Right atrium auricular region (tissue), 2 donors: Measurements from ENCODE around the gene MGP. TPM values are rescaled to one million over a fixed set of nuclear protein-coding genes. Genes with fewer than 3 reads are reported as not detected.
A peak's percentile ranks its signal among the peaks of the same experiment; 100 is the strongest.

Source experiments
- DNase-seq: peaks from one replicate; pipeline ENCODE4 v3.0.0-alpha.2; 2019; ENCODE audit warnings: low spot score
- H3K27ac ChIP-seq, 2 donors: fragments of 200-600 bp; sonication (generic); 1 replicate in 1 of 2; 2 replicates in 1 of 2; pipeline ENCODE4 v1.5.1; 2016 to 2019
- H3K27me3 ChIP-seq, 2 donors: fragments of 200-600 bp; sonication (generic); one replicate each; pipeline versions ENCODE4 v1.5.1 to v1.6.0; 2017 to 2019
- H3K36me3 ChIP-seq: fragments of 200-600 bp; sonication (generic); one replicate; pipeline ENCODE4 v1.5.1; 2016
- H3K4me1 ChIP-seq, 2 donors: fragments of 200-600 bp; sonication (generic); one replicate each; pipeline versions ENCODE4 v1.5.1 to v1.6.0; 2017 to 2019
- H3K4me3 ChIP-seq, 2 donors: fragments of 200-600 bp; sonication (generic); 1 replicate in 1 of 2; 2 replicates in 1 of 2; pipeline ENCODE4 v1.5.1; 2017 to 2019; ENCODE audit warnings: mild to moderate bottlenecking in 1 of 2, moderate library complexity in 1 of 2
- H3K9me3 ChIP-seq, 2 donors: fragments of 200-600 bp; sonication (generic); one replicate each; pipeline ENCODE4 v1.5.1; 2019
- CTCF ChIP-seq, 2 donors: fragments of 200-600 bp; sonication (generic); IDR thresholded peaks; one replicate each; pipeline ENCODE4 v1.5.1; 2019; ENCODE audit warnings: antibody characterized with exemption in 2 of 2
- total RNA-seq, 2 donors: library from RNA; depleted of rRNA; stranded (reverse); fragments of >200 nt; gene quantifications; one replicate each; pipeline ENCODE4 v1.1.0, GENCODE V29; 2016

Gene MGP
- total RNA-seq, 2 donors from 2014 or later = 287 to 454 TPM

- H3K27me3 ChIP-seq = no peaks in the 10 kb centered on the region
- no peaks in the 10 kb centered on the region for H3K36me3 ChIP-seq
- H3K9me3 ChIP-seq = no peaks in the 10 kb centered on the region
- no peak for TF ChIP-seq CTCF (IDR thresholded peaks at IDR 0.05)
- no peak for DNase-seq
- no peak overlapping the region for H3K4me3 ChIP-seq
- H3K4me1 ChIP-seq = no peaks in the 10 kb centered on the region
- H3K27ac ChIP-seq = no peak overlapping the region
These were observed 34.9 kb upstream of the MGP start for GRCh38 chr12:14920475-14921126.

DNA sequence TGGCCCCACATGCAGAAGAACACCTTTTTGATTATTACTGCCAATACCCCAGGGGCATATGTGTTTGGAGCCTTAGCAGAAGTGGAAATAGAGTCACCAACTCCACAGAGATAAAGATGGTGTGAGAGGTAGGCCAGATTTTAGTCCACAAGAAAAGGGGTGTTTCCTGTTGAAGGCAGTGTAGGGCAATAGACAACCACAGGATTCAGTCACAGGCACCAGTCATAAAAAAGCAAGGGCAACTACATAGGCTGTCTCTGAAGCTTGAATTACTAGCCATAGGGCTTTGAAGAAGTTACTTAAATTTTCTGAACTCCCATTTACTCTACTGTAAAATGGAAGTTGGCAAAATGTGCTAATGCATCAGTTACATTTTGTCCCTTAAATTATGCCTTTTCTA is 33.8 kb upstream of the MGP start:
- H3K36me3 ChIP-seq = no peaks in the 10 kb centered on the region
- H3K4me1 ChIP-seq = no peaks in the 10 kb centered on the region
- no peak for TF ChIP-seq CTCF (IDR thresholded peaks at IDR 0.05)
- H3K27ac ChIP-seq = no peak overlapping the region
- no peaks in the 10 kb centered on the region for H3K27me3 ChIP-seq
- H3K9me3 ChIP-seq = no peaks in the 10 kb centered on the region
- H3K4me3 ChIP-seq = no peak overlapping the region
- no peak for DNase-seq

DNA sequence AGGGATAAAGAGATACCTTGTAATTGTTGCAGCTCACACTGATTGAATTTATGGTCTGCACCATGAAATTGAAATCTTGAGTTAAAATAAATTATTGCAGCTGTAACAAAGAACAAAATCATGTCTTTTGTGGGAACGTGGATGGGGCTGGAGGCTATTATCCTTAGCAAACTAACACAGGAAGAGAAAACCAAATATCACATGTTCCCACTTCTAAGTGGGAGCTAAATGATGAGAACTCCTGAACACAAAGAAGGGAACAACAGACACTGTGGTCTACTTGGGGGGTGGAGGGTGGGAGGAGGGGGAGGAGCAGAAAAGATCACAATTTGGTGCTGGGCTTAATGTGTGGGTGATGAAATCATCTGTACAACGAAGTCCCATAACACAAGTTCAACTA is 30.1 kb upstream of the MGP start:
- Histone ChIP-seq H3K27ac (no peak overlapping the region), H3K4me1 (peaks cover 0 to 12% of the 10 kb centered on the region in 2 donors), H3K27me3 (no peaks in the 10 kb centered on the region), H3K36me3 (no peaks in the 10 kb centered on the region), H3K4me3 (no peak overlapping the region), H3K9me3 (no peaks in the 10 kb centered on the region)
- DNase-seq = no peak
- TF ChIP-seq CTCF (IDR thresholded peaks at IDR 0.05) = no peak

GRCh38 chr12:14913381-14913781 is 27.7 kb upstream of the MGP start:
- peak; percentile 60 for DNase-seq
- H3K27ac ChIP-seq = peak overlapping the region in 1 of 2 donors; percentile 19
- H3K4me1 ChIP-seq = peaks cover 0 to 12% of the 10 kb centered on the region in 2 donors
- no peak overlapping the region for H3K4me3 ChIP-seq
- no peaks in the 10 kb centered on the region for H3K27me3 ChIP-seq
- no peaks in the 10 kb centered on the region for H3K9me3 ChIP-seq
- H3K36me3 ChIP-seq = no peaks in the 10 kb centered on the region
- no peak for TF ChIP-seq CTCF (IDR thresholded peaks at IDR 0.05)

GRCh38 chr12:14911131-14911530 is 25.5 kb upstream of the MGP start:
- no peaks in the 10 kb centered on the region for H3K27me3 ChIP-seq
- DNase-seq = no peak
- TF ChIP-seq CTCF (IDR thresholded peaks at IDR 0.05) = no peak

More at GRCh38 chr12:14911131-14911530, 25.5 kb upstream of the MGP start:
- no peak overlapping the region for H3K27ac ChIP-seq
- H3K4me1 ChIP-seq = peaks cover 0 to 13% of the 10 kb centered on the region in 2 donors
- no peaks in the 10 kb centered on the region for H3K9me3 ChIP-seq
- H3K4me3 ChIP-seq = no peak overlapping the region
- H3K36me3 ChIP-seq = no peaks in the 10 kb centered on the region
